HUDEP-2 (cell line): ENCODE results near the gene MYO1F.

Source experiments
- DNase-seq, 76 experiments: peaks; one replicate each; lab custom pipeline; 2025; ENCODE audit not compliant: unreplicated experiment in 76 of 76; lab: John Stamatoyannopoulos, UW

Gene MYO1F

DNA sequence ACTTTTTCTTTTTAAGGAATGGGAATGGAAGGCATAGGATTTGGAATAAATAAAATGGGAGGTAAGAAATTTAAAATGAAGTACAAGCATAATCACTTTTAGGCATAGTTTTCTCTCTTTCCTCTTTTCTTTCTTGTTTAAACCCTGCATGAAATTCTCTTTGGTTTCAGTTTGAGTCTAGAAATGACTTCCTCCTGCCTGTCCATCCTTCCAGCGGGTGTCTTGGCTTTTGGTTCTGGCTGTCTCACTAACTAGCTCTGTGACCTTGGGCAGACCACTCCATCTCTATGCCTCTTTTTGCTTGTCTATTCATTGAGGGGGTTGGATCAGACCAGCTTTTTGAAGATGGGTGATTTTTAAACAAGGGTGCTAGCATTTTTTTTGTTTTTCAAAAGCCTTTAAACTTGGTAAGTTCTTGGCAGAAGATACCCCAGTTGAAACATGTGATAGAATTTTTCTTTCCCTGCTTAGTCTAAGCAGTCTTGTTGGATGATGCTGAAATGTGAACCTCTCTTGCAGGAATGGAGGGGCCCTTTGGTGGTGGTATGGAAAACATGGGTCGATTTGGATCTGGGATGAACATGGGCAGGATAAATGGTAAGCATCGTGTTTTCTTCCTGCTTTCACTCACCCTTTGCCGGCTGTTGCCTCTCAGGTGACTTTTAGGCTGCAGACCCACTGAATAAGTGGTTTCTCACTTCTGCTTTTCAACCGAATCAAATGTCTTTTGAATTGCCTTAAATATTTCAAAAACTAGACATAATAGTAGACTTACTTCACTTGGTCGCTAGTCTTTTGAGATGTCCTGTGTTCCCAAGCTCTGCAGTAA lies 103.4 kb downstream of the MYO1F start:
- DNase-seq: no peak
